DMS153 treated with DMSO at 0.1 percent for 48 hours (cell line): ENCODE data around the gene PYGO2.
A peak's percentile ranks its signal among the peaks of the same experiment; 100 is the strongest.

Source experiments
- DNase-seq: peaks from one replicate; lab custom pipeline; 2025; ENCODE audit not compliant: unreplicated experiment; lab: John Stamatoyannopoulos, UW

Gene PYGO2, protein sequence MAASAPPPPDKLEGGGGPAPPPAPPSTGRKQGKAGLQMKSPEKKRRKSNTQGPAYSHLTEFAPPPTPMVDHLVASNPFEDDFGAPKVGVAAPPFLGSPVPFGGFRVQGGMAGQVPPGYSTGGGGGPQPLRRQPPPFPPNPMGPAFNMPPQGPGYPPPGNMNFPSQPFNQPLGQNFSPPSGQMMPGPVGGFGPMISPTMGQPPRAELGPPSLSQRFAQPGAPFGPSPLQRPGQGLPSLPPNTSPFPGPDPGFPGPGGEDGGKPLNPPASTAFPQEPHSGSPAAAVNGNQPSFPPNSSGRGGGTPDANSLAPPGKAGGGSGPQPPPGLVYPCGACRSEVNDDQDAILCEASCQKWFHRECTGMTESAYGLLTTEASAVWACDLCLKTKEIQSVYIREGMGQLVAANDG

GRCh38 chr1:154961207-154962155 lies at the start of gene PYGO2:
Gene PYGO2, minus strand, starts transcription at chr1:154961782. Its CDS starts 206 bp downstream, at chr1:154961576.
- peak; percentile 76 for DNase-seq

DNA sequence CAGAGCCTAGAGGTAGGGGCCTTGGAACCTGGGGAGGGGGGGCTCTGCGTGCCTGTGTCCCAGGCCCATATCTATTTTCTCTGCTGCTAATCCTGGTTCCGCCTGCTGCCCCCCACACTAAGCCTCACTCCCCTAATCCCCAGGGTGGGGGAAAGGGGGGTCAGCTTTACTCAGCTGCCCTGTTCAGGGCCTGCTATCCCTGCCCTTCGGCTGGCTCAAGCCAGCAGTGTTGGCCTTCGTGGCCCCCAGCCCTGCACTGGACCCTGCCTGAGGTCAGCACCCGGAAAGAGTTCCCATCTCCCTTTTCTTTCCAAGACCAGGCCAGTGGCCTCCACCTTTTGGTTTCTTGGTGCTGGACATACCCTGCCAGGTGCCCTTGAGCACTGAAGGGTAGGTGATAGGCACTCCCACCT lies 49.4 kb upstream of the PYGO2 start:
- no peak for DNase-seq

GRCh38 chr1:155010211-155010918 lies 48.8 kb upstream of the PYGO2 start:
- no peak for DNase-seq

DNA sequence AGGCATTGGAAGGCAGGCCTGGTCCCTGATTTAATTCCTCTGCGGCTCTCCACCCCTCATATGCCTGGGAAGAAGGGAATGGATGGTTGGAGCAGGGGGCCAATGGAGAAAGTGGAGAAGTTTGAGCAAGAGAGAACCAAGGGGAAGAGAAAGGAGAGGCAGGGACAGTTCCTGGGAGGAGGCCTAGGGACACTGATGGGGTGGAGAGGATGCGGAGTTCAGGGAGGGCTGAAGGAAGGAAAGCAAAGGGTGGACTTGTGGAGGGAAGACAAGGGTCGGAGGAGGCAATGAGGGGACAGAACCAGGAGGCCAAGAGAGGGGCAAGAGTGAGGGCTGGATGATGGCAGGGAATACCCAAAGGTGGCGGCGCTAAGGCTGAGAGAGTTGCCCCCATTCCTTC lies 48.2 kb upstream of the PYGO2 start:
- no peak for DNase-seq

DNA sequence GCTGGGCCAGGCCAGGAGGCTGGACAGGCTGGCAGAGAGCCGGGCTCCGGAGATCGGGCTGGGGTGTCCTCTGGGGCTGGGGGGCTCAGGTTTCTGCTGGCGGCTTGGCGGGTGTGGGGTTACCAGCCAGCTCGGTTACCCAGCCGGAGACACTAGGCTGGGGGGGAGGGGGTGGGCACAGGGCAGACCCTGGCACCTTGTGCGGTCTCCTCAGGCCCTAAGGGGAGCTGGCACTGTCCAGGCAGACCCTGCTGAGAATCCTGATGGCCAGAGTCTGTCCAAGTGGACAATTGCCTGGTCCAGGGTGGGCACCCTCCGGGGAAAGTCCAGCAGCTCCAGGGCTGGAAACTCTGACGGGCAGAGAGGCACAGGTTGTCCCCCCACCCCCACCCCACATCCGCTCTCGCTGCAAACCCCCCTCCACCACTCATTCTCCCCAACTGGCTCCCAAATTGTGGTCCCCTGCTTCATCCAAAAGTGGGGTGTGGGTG lies 47.7 kb upstream of the PYGO2 start:
- DNase-seq = no peak

DNA sequence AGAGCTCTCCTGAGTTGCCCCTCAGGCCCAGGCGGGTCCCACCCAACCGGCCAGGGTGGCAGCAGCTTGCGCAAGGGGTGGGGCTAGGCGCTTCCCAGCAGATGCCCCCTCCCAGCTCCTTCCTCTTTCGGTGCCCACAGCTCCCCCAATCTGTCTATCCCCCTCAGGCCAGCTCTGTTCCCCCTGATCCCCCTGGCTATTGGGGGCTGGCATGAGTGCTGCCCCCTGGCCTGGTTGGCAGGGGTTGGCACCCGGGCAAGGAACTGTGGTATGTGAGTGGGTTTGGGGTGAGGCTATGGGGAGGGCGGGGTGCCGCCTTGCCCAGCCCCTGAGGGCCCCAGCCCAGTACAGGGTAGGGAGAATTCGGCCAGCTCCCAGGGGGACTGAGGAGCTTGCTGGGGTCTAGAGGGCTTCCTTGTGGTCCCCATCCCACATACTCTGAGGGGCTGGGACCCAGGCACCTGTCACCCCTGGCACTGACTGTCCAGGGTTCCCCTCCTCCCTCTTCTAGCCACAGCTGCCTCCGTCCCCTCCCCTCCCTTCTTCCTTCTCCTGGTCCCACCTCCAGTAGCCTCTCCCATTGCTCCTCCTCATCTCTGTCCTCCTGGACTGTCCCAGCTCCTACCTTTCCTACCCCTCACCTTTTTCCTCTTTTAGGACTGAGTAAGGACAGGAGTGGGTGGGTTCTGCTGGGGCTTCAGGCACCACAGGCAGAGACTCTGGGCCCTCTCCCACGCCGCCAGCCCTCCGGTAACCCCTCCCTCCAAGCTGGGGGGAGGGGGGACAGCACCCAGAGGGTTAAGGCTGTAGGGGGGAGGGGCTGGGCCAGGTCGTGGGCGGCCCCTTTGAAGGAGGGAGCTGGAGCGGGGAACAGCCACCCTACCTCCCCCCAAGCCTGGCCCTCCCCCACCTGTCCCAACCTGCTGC lies 46.7 kb upstream of the PYGO2 start:
- no peak for DNase-seq

DNA sequence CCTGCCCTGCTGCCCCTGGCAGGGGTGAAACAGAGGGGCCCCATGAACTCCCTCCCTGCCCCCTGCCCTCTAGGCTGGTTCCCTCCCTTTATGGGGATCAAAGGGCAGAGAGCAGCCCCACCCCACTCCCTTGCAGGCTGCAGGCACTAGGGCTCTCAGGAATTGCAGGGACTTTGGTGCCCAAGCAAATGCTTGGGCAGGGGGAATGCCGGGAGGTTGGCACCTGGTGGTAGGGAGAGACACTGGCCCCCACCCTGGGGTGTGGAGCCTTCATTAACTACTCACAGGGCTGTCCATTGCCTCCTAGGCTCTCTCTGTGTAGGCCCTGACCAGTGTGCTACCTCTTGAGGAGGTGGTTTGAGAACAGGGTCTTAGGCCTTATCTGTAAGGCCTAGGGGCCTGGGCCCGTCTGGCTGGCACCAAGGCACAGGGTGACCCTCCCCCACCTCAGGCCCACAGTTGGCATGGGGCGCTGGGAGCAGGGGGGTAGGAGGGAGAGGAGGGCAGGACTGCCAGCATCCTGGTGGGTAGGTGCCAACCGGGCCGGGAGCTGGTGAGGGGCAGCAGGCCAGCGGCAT lies 45.8 kb upstream of the PYGO2 start:
- no peak for DNase-seq

DNA sequence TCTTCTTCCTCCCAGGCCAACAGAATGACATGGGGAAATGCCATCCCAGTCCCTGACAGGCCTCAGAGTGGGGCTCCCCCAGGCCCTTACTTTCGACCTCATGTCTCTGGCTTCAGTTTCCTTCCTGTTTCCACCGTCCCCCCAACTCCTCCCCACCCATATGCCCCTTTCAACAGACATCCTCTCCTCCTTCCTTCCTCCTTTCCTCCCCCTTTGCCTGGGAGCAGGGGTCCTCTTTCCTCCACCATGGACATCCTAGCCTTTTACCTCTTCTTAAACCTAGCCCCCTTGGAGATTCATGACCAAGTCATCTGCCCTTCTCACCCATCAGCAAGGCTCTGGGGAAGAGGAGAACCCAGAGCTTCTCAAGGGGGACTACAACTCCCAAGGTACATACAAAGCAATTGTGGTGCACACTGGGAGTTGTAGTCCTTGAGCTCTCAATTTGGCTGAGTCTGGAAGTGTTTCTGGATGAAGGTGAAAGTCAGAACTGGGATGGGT lies 45.1 kb upstream of the PYGO2 start:
- no peak for DNase-seq

DNA sequence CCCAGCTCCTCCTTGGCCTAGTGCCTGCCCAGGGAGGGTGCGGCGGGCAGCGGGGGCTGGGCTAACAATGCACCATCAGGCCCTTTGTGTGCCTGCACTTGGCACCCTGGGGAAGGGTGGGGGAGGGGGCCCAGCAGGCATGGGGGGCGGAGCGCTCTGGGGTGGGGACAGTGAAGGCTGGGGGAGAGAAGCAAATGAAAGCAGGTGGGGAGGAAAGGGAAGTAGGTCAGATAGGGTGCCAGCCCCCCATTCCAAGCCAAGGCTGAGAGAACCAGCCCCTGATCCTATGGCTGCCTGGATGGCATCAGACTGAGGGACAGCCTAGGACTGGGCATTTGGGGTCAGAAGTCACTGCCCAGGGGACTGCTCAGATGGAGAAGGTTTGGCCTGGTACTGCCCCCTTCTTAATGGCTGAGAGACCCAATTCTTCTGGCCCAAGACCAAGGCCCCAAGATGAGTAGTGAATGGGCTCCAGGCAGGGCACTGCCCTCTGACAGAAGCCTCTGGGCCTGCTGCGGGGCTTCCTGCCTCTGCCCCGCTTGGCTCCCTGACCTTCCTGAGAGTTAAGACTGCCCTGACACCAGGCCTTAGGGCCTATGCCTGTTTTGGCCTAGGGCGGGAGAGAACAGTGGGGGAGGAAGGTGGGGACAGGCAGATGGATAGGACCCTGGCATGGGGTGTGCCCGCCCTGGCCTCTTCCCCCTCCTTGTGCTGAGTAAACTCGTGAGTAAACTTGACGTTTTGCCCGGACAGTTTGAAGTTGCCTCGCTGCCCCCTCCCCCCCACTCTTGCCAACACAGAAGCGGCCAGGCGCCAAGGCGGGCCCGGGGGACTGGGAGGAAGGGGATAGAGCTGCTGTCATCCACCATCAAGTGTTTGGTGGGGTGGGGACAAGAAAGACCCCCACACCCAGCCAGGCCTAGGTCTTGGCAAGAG lies 43.8 kb upstream of the PYGO2 start:
- DNase-seq = no peak

DNA sequence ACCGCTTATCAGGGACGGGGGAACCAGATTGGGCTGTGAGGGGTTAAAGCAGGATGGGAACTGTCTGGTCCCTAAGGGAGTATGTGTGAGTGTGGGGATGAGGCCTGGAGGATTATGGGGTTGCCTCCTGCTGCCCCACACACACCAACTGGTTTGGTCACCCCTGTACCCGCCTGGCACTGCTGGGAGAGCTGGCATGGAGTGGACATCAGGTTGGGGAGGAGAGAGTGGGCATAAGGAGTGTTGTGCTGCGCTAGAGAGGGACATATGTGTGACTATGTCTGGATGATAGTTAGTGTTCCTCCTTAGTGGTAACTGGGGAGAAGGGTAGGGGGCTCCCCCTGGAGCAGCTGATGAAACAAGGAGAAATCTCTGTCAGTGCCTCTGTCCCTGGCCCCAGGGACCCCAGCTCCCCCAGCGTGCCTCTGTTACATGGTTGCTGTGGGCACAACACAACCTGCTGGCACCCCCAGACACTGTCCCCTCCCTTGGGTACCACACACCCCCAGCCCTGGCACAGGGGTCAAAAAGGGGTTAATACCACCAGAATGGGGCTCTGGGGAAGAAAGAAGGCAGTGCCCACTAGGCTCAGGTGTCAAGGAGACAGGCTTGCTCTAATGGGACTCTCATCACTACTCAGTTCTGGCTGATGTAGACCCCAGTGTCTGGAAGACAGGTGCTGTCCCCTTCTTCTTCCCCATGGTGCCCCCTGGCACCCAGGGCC lies 42.9 kb upstream of the PYGO2 start:
- no peak for DNase-seq

GRCh38 chr1:155003766-155004351 lies 42.3 kb upstream of the PYGO2 start:
- DNase-seq = no peak

GRCh38 chr1:155003227-155003765 lies 41.7 kb upstream of the PYGO2 start:
- DNase-seq = no peak

DNA sequence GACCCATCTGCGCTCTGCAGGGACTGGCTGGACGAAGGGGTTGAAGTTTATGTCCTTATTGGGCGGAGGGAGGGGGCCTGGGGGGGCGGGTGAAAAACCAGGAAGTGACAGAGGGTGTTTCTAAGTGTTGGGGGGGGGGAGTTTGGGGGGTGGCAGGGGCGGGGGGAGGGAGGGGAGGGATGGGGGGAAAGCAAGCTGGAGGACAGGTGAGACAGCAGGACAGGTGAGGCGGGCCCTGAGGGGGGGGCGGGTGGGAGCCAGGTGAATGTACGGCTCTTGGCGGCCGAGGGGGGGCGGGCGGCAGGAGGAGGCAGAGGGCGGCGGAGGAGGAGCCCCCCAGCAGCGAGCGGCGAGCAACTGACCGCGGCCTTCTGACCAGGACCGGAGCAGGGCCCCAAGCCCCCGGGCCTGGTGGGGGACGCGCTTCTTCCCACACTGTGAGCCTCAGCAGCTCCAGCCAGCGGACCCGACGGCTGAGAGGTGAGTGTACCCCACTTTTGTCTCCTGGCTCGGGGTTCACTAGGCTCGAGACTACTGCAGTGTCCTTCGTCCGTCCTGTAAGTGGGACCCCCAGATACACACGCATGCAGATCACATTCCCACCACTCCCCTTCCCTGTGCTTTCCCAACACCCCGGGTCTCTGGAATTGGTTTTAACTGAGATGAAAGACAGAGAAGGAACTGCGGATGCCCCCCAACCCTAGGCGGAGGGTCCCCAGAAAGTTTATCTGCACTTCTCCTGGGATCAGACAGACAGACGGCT lies 41.1 kb upstream of the PYGO2 start, which contains the start of gene ZBTB7B:
TSS of gene ZBTB7B (plus strand) at position 339 of the 763 bp plus-strand sequence. CDS start 11,859 bp downstream, outside the sequence.
- no peak for DNase-seq

GRCh38 chr1:155001675-155002463 lies 40.3 kb upstream of the PYGO2 start:
- peak; percentile 100 for DNase-seq

- no peak for DNase-seq
Observed at GRCh38 chr1:155001425-155001674, 39.8 kb upstream of the PYGO2 start.
